Activated T-cell treated with anti-CD3 and anti-CD28 coated beads, Interleukin-2, amount 50 U/mL, for 48 hours (primary cell): ENCODE data around the gene ICAM5.
"Not testable (repeated sequence)": the region's sequence is repeated elsewhere in the genome, so short reads cannot be mapped to it uniquely, and the experiment has no call there.

Experiments used
- DNase-seq, 2 experiments: peaks; one replicate each; pipeline ENCODE4 v3.0.0-alpha.2; 2020

The ICAM5 gene

GRCh38 chr19:10270616-10271394 is 18.9 kb upstream of the ICAM5 start, which contains the start of gene ICAM1:
ICAM1 (plus strand) TSS chr19:10271120; CDS start chr19:10271160, 40 bp downstream.
- DNase-seq, result peak; percentile 86 to 89

GRCh38 chr19:10271543-10272086 is 18.1 kb upstream of the ICAM5 start:
- DNase-seq, result peak in 1 of 2 experiments; percentile 58

GRCh38 chr19:10274589-10274988 is 15.2 kb upstream of the ICAM5 start:
- no peak for DNase-seq

- DNase-seq, result no peak
These were observed 11.8 kb upstream of the ICAM5 start for GRCh38 chr19:10277795-10278589.

- DNase-seq, result no peak
These were observed 10.8 kb upstream of the ICAM5 start for GRCh38 chr19:10278935-10279334.

GRCh38 chr19:10279737-10280442 is 9.9 kb upstream of the ICAM5 start:
- no peak for DNase-seq

GRCh38 chr19:10282043-10282442 is 7.7 kb upstream of the ICAM5 start:
- DNase-seq, result not testable (repeated sequence)

GRCh38 chr19:10283301-10284064 is 6.3 kb upstream of the ICAM5 start:
- DNase-seq, result no peak

- no peak for DNase-seq
These were observed 5.4 kb upstream of the ICAM5 start for GRCh38 chr19:10284065-10284959.

- DNase-seq, result no peak
These were observed 4.8 kb upstream of the ICAM5 start for GRCh38 chr19:10284960-10285278.

GRCh38 chr19:10285393-10285792 is 4.4 kb upstream of the ICAM5 start:
- DNase-seq, result no peak

GRCh38 chr19:10286803-10287737 is 2.7 kb upstream of the ICAM5 start, which contains the start of gene ICAM4:
ICAM4 (plus strand) TSS chr19:10286955; CDS start chr19:10287013, 58 bp downstream.
- peak; percentile 58 to 64 for DNase-seq

- peak; percentile 73 for DNase-seq
These were observed 1.0 kb upstream of the ICAM5 start for GRCh38 chr19:10288662-10289166.

GRCh38 chr19:10289167-10289835 is 451 bp upstream of the ICAM5 start:
- peak; percentile 80 to 84 for DNase-seq

- DNase-seq, result peak; percentile 53 to 60
These were observed 664 bp downstream of the ICAM5 start for GRCh38 chr19:10290357-10290875.

GRCh38 chr19:10290876-10291553 is 1.3 kb downstream of the ICAM5 start:
- DNase-seq, result peak; percentile 69 to 77

- DNase-seq, result peak in 1 of 2 experiments; percentile 55
These were observed 1.9 kb downstream of the ICAM5 start for GRCh38 chr19:10291554-10292205.
